ENCODE data around the gene BPIFB1.

- TF ChIP-seq EZH2 (IDR thresholded peaks at IDR 0.05; ENCODE audit: borderline replicate concordance, low read length) (no peak), CTCF (IDR thresholded peaks at IDR 0.05; ENCODE audit: low read length) (no peak)
Measured at GRCh38 chr20:33281550-33282146, 1.4 kb upstream of the BPIFB1 start.
